Suprapubic skin (tissue), 4 donors: ENCODE results near the gene HELZ. TPM values are rescaled to one million over a fixed set of nuclear protein-coding genes. Genes with fewer than 3 reads are reported as not detected.

ENCODE experiments used
- DNase-seq, 2 donors: peaks; one replicate each; pipeline ENCODE4 v3.0.0-alpha.2; 2019; ENCODE audit warnings: low spot score in 2 of 2
- H3K27ac ChIP-seq: fragments of 200-600 bp; sonication (generic); one replicate; pipeline ENCODE4 v1.5.1; 2019
- H3K27me3 ChIP-seq: fragments of 200-600 bp; sonication (generic); one replicate; pipeline ENCODE4 v1.5.1; 2019
- H3K36me3 ChIP-seq: fragments of 200-600 bp; sonication (generic); one replicate; pipeline ENCODE4 v1.5.1; 2019
- H3K4me1 ChIP-seq: fragments of 200-600 bp; sonication (generic); one replicate; pipeline ENCODE4 v1.5.1; 2019
- H3K4me3 ChIP-seq: fragments of 200-600 bp; sonication (generic); one replicate; pipeline ENCODE4 v1.5.1; 2019; ENCODE audit warnings: mild to moderate bottlenecking
- H3K9me3 ChIP-seq: fragments of 200-600 bp; sonication (generic); one replicate; pipeline ENCODE4 v1.5.1; 2019
- CTCF ChIP-seq, 2 donors: fragments of 200-600 bp in 1 of 2; fragments of 450-650 bp in 1 of 2; sonication (generic) in 1 of 2; IDR thresholded peaks; one replicate each; pipeline ENCODE4 v1.5.1; 2016 to 2019; ENCODE audit warnings: antibody characterized with exemption in 2 of 2, mild to moderate bottlenecking in 1 of 2, moderate library complexity in 1 of 2
- EP300 ChIP-seq: sonication (generic); formaldehyde crosslinking; IDR thresholded peaks from one replicate; pipeline ENCODE4 v1.6.1; 2017; ENCODE audit warnings: antibody characterized with exemption
- POLR2A ChIP-seq, 2 donors: fragments of 450-650 bp; IDR thresholded peaks; one replicate each; pipeline ENCODE4 v1.6.1; 2017; ENCODE audit warnings: antibody characterized with exemption in 2 of 2, mild to moderate bottlenecking in 2 of 2, moderate library complexity in 2 of 2
- POLR2AphosphoS5 ChIP-seq, 3 donors: sonication (generic); formaldehyde crosslinking; IDR thresholded peaks; one replicate each; pipeline ENCODE4 v1.6.1; 2017; ENCODE audit warnings: antibody characterized with exemption in 3 of 3
- WGBS: methylation state at CpG from one replicate; pipeline ENCODE4 v1.1.5; 2018; 5-methylcytosine and 5-hydroxymethylcytosine counted together
- total RNA-seq, 4 donors: library from RNA; depleted of rRNA; stranded (reverse); fragments of >200 nt; gene quantifications; one replicate each; pipeline ENCODE4 v1.1.0, GENCODE V29; 2016

Gene HELZ
- 10 to 100 TPM; 30.9 to 88.5 (median 36.7) TPM for total RNA-seq

GRCh38 chr17:67245073-67245693, at the start of gene HELZ:
Gene HELZ, minus strand, starts transcription at chr17:67245196. Its CDS starts 26,392 bp downstream, at chr17:67218804.
- Histone ChIP-seq H3K36me3 (no peaks in the 10 kb centered on the region), H3K27ac (peak within 1 kb of the TSS; percentile 88), H3K27me3 (no peaks in the 10 kb centered on the region), H3K4me1 (peaks cover 40% of the 10 kb centered on the region), H3K9me3 (no peaks in the 10 kb centered on the region), H3K4me3 (peak within 1 kb of the TSS; percentile 94)
- TF ChIP-seq POLR2AphosphoS5 (IDR thresholded peaks at IDR 0.05) (no peak), EP300 (no peak), CTCF (IDR thresholded peaks at IDR 0.05) (no peak), POLR2A (IDR thresholded peaks at IDR 0.05) (no peak)
- under 1% methylated on average over 45 of the region's 67 CpGs for WGBS
- DNase-seq, result peak; percentile 81 to 85

- TF ChIP-seq CTCF (IDR thresholded peaks at IDR 0.05), result peak; percentile 27 to 75
- TF ChIP-seq POLR2AphosphoS5 (IDR thresholded peaks at IDR 0.05), result no peak
- peak; percentile 73 to 86 for DNase-seq
- WGBS, result 62% methylated on average over 32 of the region's 32 CpGs
- Histone ChIP-seq H3K4me1 (peaks cover 12% of the 10 kb centered on the region), H3K36me3 (no peaks in the 10 kb centered on the region), H3K27me3 (no peaks in the 10 kb centered on the region), H3K9me3 (no peaks in the 10 kb centered on the region), H3K27ac (no peak overlapping the region), H3K4me3 (no peak overlapping the region)
Measured at GRCh38 chr17:67293251-67294203, 48.5 kb upstream of the HELZ start.

GRCh38 chr17:67290711-67291291, 45.8 kb upstream of the HELZ start:
- Histone ChIP-seq H3K9me3 (no peaks in the 10 kb centered on the region), H3K27ac (no peak overlapping the region), H3K4me3 (no peak overlapping the region), H3K27me3 (no peaks in the 10 kb centered on the region), H3K4me1 (peaks cover 12% of the 10 kb centered on the region), H3K36me3 (no peaks in the 10 kb centered on the region)
- DNase-seq, result no peak
- WGBS, result 58% methylated on average over 11 of the region's 11 CpGs
- no peak for TF ChIP-seq CTCF (IDR thresholded peaks at IDR 0.05)
- no peak for TF ChIP-seq POLR2AphosphoS5 (IDR thresholded peaks at IDR 0.05)
- TF ChIP-seq POLR2A (IDR thresholded peaks at IDR 0.05), result no peak
- TF ChIP-seq EP300, result no peak

GRCh38 chr17:67290244-67290643, 45.2 kb upstream of the HELZ start:
- peaks cover 12% of the 10 kb centered on the region for H3K4me1 ChIP-seq
- no peaks in the 10 kb centered on the region for H3K27me3 ChIP-seq
- WGBS, result 71% methylated on average over 3 of the region's 3 CpGs
- H3K9me3 ChIP-seq, result no peaks in the 10 kb centered on the region
- no peak for DNase-seq
- H3K4me3 ChIP-seq, result no peak overlapping the region
- TF ChIP-seq POLR2AphosphoS5 (IDR thresholded peaks at IDR 0.05), result no peak
- TF ChIP-seq POLR2A (IDR thresholded peaks at IDR 0.05), result no peak
- no peak for TF ChIP-seq CTCF (IDR thresholded peaks at IDR 0.05)
- TF ChIP-seq EP300, result no peak
- H3K27ac ChIP-seq, result no peak overlapping the region
- no peaks in the 10 kb centered on the region for H3K36me3 ChIP-seq
